Measurements from ENCODE around the gene ACOT7.

DNA sequence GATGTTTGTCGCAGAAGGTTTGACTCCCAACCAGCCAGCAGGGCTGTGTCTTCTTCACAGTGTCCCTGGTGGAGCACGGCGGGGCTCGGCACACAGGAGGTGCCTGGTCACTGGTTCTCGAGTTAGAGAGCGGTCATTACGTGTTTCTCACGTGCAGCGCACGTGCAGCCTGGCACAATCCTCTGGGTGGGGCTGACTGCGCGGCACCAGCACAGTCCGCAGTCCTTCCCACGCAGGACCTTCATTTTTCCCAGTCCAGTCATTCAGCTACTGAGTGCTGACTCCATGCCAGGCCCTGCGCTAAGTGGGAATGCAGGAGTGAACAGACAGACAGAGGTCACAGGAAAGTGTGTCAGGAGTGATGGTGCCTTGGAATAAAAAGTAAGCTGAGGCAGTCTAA lies 86.5 kb downstream of the ACOT7 start:
- no peak for TF ChIP-seq CTCF (CRISPR knock-in tag; IDR thresholded peaks at IDR 0.05)
- no peak for TF ChIP-seq EHMT2 (IDR thresholded peaks at IDR 0.05; ENCODE audit: borderline replicate concordance, low read depth, low read length)

Measured in HepG2 (cell line).